Endothelial cell of umbilical vein (primary cell): Measurements from ENCODE around the gene RPL22. TPM values are rescaled to one million over a fixed set of nuclear protein-coding genes. Genes with fewer than 3 reads are reported as not detected.

Experiments used
- BruUV-seq: library from RNA; stranded (reverse); fragments of 400-500 nt; replicated peaks from 2 replicates; lab custom pipeline; 2021; lab: Mats Ljungman, UMichigan
- CTCF ChIA-PET: fragments of 300-600, 350-600 bp; sonication (Branson Sonifier 250); formaldehyde crosslinking; loops from one replicate; lab custom pipeline; 2021; ENCODE audit warnings: antibody characterized with exemption, inconsistent platforms; lab: Charles Lee
- POLR2A ChIA-PET: fragments of 300-600, 350-600 bp; sonication (Branson Sonifier 250); formaldehyde crosslinking; loops from one replicate; lab custom pipeline; 2021; ENCODE audit warnings: antibody characterized with exemption, inconsistent platforms; lab: Charles Lee
- DNase-seq: peaks from one replicate; pipeline ENCODE4 v3.0.0-alpha.2; 2011; ENCODE audit warnings: low read depth, low spot score
- FAIRE-seq: peaks from 2 replicates; lab custom pipeline; 2011; peaks lifted over from hg19 to GRCh38; lab: Jason Lieb, UNC
- H2AFZ ChIP-seq: 2 replicates; pipeline ENCODE4 v1.6.0; 2012; ENCODE audit warnings: low read depth, low read length, control low read depth, inconsistent platforms
- H3K27ac ChIP-seq: 2 replicates; pipeline ENCODE4 v1.5.1; 2011; ENCODE audit warnings: low read depth, mild to moderate bottlenecking, control low read depth, low read length, moderate library complexity; ENCODE audit not compliant: insufficient read depth
- H3K27me3 ChIP-seq, 2 experiments: 2 replicates each; pipeline versions ENCODE4 v1.6.0 to v1.6.1; 2011; ENCODE audit warnings: low read length in 2 of 2, mixed read lengths in 1 of 2; ENCODE audit not compliant: control insufficient read depth in 2 of 2, insufficient read depth in 2 of 2
- H3K36me3 ChIP-seq, 2 experiments: 2 replicates in 1 of 2; 3 replicates in 1 of 2; pipeline ENCODE4 v1.5.1; 2011; ENCODE audit warnings: low read length in 2 of 2, mild to moderate bottlenecking in 1 of 2, moderate library complexity in 1 of 2; ENCODE audit not compliant: control insufficient read depth in 2 of 2, insufficient read depth in 2 of 2; ENCODE audit errors: extremely low read depth in 1 of 2
- H3K4me1 ChIP-seq: 3 replicates; pipeline ENCODE4 v1.5.1; 2011; ENCODE audit warnings: mild to moderate bottlenecking, low read length; ENCODE audit not compliant: control insufficient read depth, insufficient read depth; ENCODE audit errors: extremely low read depth
- H3K4me2 ChIP-seq: 2 replicates; pipeline ENCODE4 v1.6.1; 2011; ENCODE audit warnings: low read length, control low read depth, mixed read lengths; ENCODE audit not compliant: insufficient read depth
- H3K4me3 ChIP-seq, 3 experiments: fragments of 200-600 bp in 1 of 3; sonication (generic), shearing (Covaris generic) in 1 of 3; replicated peaks in 1 of 3; 2 replicates each; pipeline ENCODE4 v1.5.1; 2011 to 2016; ENCODE audit warnings: control low read depth in 3 of 3, low read length in 3 of 3, mild to moderate bottlenecking in 2 of 3, inconsistent platforms in 1 of 3, low read depth in 1 of 3, moderate library complexity in 1 of 3; ENCODE audit not compliant: insufficient read depth in 1 of 3
- H3K79me2 ChIP-seq: 2 replicates; pipeline ENCODE4 v1.6.0; 2012; ENCODE audit warnings: low read length, inconsistent platforms; ENCODE audit not compliant: control insufficient read depth, insufficient read depth
- H3K9ac ChIP-seq: replicated peaks from 2 replicates; pipeline ENCODE3; 2011; ENCODE audit warnings: low read length, control low read depth; ENCODE audit not compliant: insufficient read depth; ENCODE audit errors: extremely low read depth
- H3K9me1 ChIP-seq: replicated peaks from 3 replicates; pipeline ENCODE4 v1.6.0; 2011; ENCODE audit warnings: mild to moderate bottlenecking, low read length; ENCODE audit not compliant: control insufficient read depth, insufficient read depth; ENCODE audit errors: extremely low read depth
- H3K9me3 ChIP-seq: replicated peaks from 2 replicates; pipeline ENCODE4 v1.5.1; 2012; ENCODE audit warnings: low read length, inconsistent platforms; ENCODE audit not compliant: control insufficient read depth, insufficient read depth
- H4K20me1 ChIP-seq: replicated peaks from 2 replicates; pipeline ENCODE3; 2011; ENCODE audit warnings: mild to moderate bottlenecking, low read length; ENCODE audit not compliant: control insufficient read depth, insufficient read depth; ENCODE audit errors: extremely low read depth
- CTCF ChIP-seq, 2 donors: IDR thresholded peaks; 1 replicate in 1 of 2; 2 replicates in 1 of 2; pipeline ENCODE4 v1.5.1; 2011; ENCODE audit warnings: low read length in 2 of 2, mild to moderate bottlenecking in 2 of 2, moderate library complexity in 2 of 2, control low read depth in 1 of 2, inconsistent platforms in 1 of 2, low read depth in 1 of 2; ENCODE audit not compliant: insufficient read depth in 1 of 2; ENCODE audit errors: extremely low read depth in 1 of 2
- EZH2 ChIP-seq: IDR thresholded peaks from 2 replicates; pipeline ENCODE4 v1.6.1; 2012; ENCODE audit warnings: borderline replicate concordance, low read depth, mild to moderate bottlenecking, moderate library complexity, low read length, inconsistent platforms; ENCODE audit not compliant: severe bottlenecking
- FOS ChIP-seq: IDR thresholded peaks from 2 replicates; pipeline ENCODE4 v1.6.1; 2011; ENCODE audit warnings: mild to moderate bottlenecking, low read length, moderate library complexity, borderline replicate concordance; ENCODE audit not compliant: insufficient read depth
- GATA2 ChIP-seq: IDR thresholded peaks from 2 replicates; pipeline ENCODE4 v1.7.0; 2011; ENCODE audit warnings: low read depth, mild to moderate bottlenecking, moderate library complexity, mixed read lengths, low read length; ENCODE audit not compliant: insufficient read length, insufficient read depth
- JUN ChIP-seq: IDR thresholded peaks from 2 replicates; pipeline ENCODE4 v1.6.1; 2011; ENCODE audit warnings: borderline replicate concordance, low read depth; ENCODE audit not compliant: insufficient read length, insufficient read depth
- MAX ChIP-seq: IDR thresholded peaks from 2 replicates; pipeline ENCODE4 v1.6.1; 2011; ENCODE audit not compliant: insufficient read depth, insufficient read length
- MYC ChIP-seq: IDR thresholded peaks from one replicate; pipeline ENCODE4 v1.6.1; 2011; ENCODE audit warnings: mild to moderate bottlenecking, low read depth, low read length
- POLR2A ChIP-seq: IDR thresholded peaks from 2 replicates; pipeline ENCODE4 v1.6.1; 2012; ENCODE audit warnings: low read depth, mild to moderate bottlenecking, control low read depth, low read length
- POLR2AphosphoS5 ChIP-seq: IDR thresholded peaks from 2 replicates; pipeline ENCODE4 v1.6.1; 2012; ENCODE audit warnings: low read depth, mild to moderate bottlenecking, control low read depth, low read length, moderate library complexity; ENCODE audit not compliant: insufficient read depth
- dilution Hi-C: fragments of 300-500 bp; cut with MboI; formaldehyde crosslinking; loops from one replicate; pipeline ENCODE4 v1.15.0; 2019; ENCODE audit warnings: low sequenced_read_pairs; ENCODE audit not compliant: extremely low pct_ligation_motif_present
- intact Hi-C: fragments of 100-400 bp; cut with micrococcal nuclease; formaldehyde crosslinking; loops from one replicate; pipeline ENCODE4 v1.10.0; 2022
- polyA plus RNA-seq, 4 experiments: library from polyadenylated mRNA; depleted of rRNA in 3 of 4; stranded (reverse) in 3 of 4; unstranded in 1 of 4; fragments of >200 nt; gene quantifications; 2 replicates each; pipeline versions ENCODE4 v1.2.1 to v1.2.3, GENCODE V29; 2011 to 2012; ENCODE audit warnings: missing spikeins in 1 of 4
- total RNA-seq: library from RNA; stranded (reverse); gene quantifications from 2 replicates; pipeline ENCODE4 v1.2.3, GENCODE V29; 2021

RPL22 gene
- total and polyA plus RNA-seq, 2 donors (not counting 3 experiments of a cell fraction or from before 2014, with no cell fraction given): 71.2 to 343 TPM

GRCh38 chr1:6224718-6225117 lies 25.3 kb upstream of the RPL22 start:
- ChIA-PET POLR2A (no interaction called here), CTCF (interaction anchor here (1.2 kb wide), 1 partner anchor 20 kb away, joined by 5 read pairs; no protein-coding TSS in a partner anchor)

More at GRCh38 chr1:6224718-6225117, 25.3 kb upstream of the RPL22 start:
- no peak for DNase-seq
- Histone ChIP-seq H4K20me1 (no peaks in the 10 kb centered on the region), H3K9me3 (no peaks in the 10 kb centered on the region), H3K4me1 (no peaks in the 10 kb centered on the region), H3K36me3 (peaks cover 8 to 23% of the 10 kb centered on the region in 2 experiments), H3K9me1 (no peaks in the 10 kb centered on the region), H3K79me2 (peaks cover 6% of the 10 kb centered on the region), H3K27ac (no peak overlapping the region), H2AFZ (no peak overlapping the region), H3K9ac (no peak overlapping the region), H3K4me3 (no peak overlapping the region), H3K4me2 (no peak overlapping the region), H3K27me3 (no peaks in the 10 kb centered on the region)
- BruUV-seq: no TSS peak
- TF ChIP-seq GATA2 (no peak), POLR2A (no peak), CTCF (IDR thresholded peaks at IDR 0.05; ENCODE audit: extremely low read depth in 1 of 2, insufficient read depth in 1 of 2, low read depth in 1 of 2, low read length in 2 of 2) (no peak), EZH2 (no peak), JUN (no peak), MYC (no peak), POLR2AphosphoS5 (no peak), MAX (no peak), FOS (no peak)
- intact Hi-C loops (no loop called here), dilution Hi-C loops (no loop called here)
- FAIRE-seq: no peak
